NCI-H187 treated with DMSO at 0.1 percent for 48 hours (cell line): Measurements from ENCODE around the gene HNRNPLL.
"Not testable (repeated sequence)": the region's sequence is repeated elsewhere in the genome, so short reads cannot be mapped to it uniquely, and the experiment has no call there.

ENCODE experiments used
- DNase-seq: peaks from one replicate; lab custom pipeline; 2025; lab: John Stamatoyannopoulos, UW

The HNRNPLL gene

DNA sequence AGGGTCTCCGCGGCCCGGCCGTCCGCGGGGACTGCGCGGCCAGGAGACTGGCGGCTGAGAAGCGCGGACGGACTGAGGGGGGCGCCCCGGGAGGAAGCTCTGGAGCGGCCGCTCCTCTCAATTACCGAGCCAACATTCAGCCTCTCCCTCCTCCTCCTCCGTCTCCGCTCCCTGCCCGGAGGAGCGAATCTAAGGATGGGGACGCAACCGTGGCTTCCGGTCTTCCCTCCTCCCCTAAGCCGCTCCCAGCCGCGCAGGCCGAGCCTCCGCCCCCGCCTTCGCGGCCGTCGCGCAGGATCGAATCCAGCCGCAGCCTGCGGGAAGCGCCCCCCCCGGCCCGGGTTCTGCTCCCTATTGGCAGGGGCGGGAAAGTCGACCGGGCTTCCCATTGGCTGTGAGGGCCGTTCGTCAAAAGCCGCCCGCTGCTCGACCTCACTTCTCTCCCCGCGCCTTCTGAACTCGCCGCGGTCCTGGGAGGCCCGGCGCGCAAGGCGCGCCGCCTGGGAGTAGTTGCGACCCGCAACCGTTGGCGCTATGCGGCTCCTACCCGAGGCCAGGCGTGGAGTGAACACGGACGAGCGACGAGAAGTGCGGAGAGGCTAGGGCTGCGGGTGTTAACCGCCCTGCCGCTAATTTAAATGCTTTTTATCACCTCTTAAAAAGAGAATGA is at the start of gene HNRNPLL:
TSS of gene HNRNPLL (minus strand) at position 197 of the 670 bp plus-strand sequence. CDS start 302 bp downstream, outside the sequence.
- peak; percentile 80 for DNase-seq

DNA sequence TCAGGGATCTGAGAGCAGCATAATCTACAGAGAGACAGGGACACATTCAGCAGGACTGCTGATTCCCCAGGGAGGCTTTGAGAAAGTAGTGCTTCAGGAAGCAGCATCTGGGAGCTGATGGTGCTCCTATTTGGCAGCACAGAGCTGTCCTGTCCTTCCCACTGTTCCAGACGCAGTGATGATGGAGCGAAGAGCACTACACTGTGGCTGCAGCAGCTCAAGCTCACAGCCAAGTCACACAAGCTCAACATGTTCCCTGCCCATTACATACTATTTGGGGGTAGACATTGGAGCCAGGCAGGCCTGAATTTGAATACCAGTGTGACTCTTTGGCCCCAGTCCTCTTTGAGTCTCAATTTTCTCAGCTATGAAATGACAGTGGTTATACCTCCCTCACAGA is 48.0 kb upstream of the HNRNPLL start:
- DNase-seq: no peak

DNA sequence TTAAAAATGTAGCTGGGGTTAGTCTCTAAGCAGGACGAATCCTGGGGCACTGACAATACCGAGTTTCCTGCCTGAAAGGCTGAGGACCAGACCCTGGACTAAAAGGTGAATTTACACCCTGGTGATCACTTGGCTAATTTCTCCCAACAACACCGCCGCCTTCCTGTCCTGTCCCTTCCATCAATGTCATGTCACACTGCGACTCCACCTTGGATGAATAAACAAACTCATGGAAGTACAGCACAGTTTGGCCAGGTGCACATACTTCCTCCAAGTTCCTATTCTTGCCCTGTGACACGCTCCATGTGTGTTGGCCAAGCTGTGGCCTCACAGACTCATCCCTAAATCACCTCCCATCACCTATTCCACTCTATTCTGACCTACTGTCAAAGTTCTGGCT is 47.3 kb upstream of the HNRNPLL start:
- no peak for DNase-seq

DNA sequence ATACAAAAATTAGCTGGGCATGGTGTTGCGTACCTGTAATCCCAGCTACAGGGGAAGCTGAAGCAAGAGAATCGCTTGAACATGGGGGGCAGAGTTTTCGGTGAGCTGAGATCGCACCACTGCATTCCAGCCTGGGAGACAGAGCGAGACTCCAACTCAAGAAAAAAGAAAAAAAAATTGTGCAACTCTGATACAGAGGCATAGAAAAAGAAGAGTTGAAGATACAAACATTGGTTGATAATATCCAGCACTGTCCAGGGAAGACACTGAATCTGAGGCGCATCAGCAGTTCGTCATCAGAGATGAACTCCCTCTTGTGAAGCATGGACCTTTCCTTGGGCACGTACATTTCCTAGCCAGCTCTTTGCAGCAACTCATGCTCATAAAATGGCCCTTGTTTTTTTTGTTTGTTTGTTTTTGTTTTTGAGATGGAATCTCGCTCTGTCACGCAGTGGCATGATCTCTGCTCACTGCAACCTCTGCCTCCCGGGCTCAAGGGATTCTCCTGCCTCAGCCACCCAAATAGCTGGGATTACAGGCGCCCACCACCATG is 46.5 kb upstream of the HNRNPLL start:
- DNase-seq: no peak

DNA sequence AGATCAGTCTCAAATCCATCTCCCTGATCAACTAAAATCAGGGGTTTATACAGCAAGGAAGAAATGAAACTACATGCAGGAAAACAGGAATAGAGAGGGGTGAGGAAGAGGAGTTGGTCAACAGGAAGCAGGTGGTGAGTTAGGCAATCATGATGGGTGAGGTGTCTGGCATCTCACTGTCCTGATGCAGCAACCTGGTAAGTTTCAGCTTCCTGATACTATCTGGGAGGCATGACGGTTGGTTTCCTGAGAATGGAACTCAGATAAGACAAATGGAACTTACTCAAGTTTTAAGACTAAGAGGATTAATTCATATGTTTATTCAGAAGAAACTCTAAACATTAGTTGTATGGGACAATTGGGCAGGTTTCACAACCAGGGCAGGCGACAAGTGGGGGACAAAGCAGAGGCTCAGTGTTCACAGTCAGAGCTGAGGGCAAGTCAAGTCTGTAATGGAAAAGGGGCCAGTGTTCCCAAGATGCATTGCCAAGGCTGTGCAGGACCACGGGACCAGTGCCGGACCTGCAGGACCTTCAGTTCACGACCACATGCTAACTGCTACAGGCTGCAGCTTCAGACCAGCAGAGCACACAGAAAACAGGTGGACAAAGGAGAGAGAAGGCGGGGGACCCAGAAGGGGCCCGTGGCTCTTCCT is 45.5 kb upstream of the HNRNPLL start:
- no peak for DNase-seq

DNA sequence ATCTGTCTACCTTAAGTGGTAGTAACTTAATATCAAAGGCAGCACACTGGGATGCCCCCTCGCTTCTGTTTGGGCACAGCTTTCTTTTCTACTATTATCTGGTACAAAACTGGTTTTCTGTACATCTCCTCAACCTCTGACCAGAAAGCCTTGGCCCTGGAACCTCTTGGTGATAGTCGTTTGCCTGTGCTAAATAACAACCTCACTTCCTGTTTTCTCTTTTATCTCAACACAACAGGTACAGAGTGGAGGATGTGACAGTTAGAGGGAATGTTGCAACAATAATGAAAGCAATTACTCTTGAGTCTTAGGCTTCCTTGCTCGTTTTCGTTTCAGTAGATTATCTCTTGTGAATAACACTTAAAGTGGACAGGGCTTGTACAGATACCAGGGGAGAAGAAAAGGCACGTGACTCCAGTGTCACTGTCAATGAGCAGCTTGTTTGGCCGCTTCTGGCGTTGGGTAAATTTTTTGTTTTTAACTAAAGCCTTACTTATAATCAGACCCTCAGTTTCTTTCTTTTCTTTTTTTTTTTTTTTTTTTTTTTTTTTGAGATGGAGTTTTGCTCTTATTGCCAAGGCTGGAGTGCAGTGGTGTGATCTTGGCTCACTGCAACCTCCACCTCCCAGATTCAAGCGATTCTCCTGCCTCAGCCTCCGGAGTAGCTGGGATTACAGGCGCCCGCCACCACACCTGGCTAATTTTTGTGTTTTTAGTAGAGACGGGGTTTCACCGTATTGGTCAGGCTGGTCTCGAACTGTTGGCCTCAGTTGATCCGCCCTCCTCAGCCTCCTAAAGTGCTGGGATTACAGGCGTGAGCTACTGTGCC is 41.2 kb upstream of the HNRNPLL start:
- not testable (repeated sequence) for DNase-seq

DNA sequence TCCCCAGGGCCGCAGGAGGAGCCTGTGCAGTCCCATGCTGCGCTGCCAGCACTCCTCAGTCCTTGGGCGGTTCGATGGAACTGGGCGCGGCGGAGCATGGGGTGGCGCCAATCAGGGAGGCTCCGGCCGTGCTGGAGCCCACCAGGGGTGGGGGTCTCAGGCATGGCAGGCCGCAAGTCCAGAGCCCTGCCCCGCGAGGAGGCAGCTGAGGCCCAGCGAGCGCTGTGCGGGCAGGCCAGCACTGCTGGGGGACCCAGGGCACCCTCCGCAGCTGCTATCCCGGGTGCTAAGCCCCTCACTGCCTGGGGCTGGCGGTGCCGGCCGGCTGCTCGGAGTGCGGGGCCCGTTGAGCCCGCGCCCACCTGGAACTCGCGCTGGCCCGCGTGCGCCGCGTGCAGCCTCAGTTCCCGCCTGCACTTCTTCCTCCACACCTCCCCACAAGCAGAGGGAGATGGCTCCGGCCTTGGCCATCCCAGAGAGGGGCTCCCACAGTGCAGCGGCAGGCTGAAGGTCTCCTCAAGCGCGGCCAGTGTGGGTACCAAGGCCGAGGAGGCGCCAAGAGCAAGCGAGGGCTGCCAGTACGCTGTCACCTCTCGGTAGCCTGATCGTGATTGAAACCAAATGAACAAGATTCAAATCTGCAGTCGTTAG is 40.4 kb upstream of the HNRNPLL start:
- DNase-seq: no peak

DNA sequence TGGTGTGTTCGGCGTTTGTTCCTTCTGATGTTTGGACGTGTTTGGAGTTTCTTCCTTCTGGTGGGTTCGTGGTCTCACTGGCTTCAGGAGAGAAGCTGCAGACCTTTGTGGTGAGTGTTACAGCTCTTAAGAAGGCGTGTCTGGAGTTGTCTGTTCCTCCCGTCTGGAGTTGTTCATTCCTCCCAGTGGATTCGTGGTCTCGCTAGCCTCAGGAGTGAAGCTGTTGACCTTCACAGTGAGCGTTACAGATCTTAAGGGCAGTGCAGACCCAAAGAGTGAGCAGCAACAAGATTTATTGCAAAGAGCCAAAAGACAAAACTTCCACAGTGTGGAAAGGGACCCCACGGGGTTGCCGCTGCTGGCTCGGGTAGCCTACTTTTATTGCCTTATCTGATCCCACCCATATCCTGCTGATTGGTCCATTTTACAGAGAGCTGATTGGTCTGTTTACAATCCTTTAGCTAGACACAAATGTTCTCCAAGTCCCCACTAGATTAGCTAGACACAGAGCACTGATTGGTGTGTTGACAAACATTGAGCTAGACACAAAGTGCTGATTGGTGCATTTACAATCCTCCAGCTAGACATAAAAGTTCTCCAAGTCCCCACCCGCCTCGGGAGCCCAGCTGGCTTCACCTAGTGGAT is 39.8 kb upstream of the HNRNPLL start:
- DNase-seq: not testable (repeated sequence)

DNA sequence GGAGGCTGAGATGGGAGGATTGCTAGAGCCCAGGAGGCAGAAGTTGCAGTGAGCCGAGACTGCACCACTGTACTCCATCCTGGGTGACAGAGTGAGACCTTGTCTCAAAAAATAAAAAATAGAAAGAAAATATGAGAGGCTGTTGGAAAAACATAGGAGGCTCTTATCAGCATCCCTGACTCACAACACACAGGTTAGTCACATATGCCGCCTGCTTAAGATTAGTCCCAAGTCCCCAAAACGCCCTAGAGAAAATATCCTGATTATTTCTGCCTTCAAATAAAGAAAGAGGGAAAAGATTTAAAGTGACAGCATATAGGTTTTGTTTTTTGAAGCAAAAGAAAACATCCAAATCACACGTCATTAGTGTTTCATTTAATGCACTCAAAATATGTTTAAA is 33.3 kb upstream of the HNRNPLL start:
- no peak for DNase-seq

DNA sequence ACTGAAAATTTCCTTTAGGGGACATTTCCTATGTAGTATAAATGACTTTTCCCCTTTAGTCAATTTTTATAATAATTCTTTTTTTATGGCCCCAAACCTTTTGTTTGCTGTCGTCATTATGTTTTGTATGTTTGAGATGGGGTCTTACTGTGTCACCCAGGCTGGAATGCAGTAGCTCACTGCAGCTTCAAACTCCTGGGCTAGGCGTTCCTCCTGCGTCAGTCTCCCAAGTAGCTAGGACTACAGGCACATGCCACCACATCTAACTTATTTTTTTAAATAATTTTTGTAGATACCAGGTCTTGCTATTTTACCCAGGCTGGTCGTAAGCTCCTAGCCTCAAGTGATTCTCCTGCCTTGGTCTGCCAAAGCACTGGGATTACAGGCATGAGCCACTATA is 32.4 kb upstream of the HNRNPLL start:
- DNase-seq: no peak

DNA sequence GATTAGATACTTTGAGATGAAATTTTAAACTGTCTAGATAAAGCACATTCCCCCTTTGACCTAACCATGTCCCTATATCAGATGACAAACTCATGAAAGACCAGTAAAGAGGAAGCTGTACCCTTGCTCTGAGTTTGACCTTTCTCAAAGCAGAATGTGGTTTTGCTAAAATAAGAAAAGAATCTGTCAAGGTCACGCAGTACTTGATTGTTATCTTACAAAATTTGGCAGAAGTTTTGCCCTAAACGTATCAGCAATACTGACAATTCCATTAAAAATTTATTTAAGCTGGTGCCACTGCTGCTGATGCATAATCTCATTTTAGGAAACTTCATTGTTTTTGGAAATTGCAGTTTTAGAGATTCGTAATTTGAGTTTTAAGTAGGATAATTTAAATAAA is 32.0 kb upstream of the HNRNPLL start:
- DNase-seq: no peak

DNA sequence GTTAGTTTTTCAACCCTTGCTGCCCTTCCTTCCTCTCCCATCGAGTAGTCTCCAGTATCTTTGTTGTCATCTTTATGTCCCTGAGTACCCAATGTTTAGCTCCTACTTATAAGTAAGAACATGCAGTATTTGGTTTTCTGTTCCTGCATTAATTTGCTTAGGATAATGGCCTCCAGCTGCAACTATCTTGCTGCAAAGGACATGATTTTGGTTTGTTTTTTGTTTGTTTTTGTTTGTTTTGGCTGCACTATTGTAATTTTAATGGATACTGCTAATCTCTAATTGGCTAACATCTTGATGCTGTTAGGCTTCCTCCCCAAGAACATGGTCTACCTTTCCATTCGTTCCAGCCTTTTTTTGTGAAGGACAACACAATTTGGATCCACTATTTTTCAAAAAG is 31.2 kb upstream of the HNRNPLL start:
- no peak for DNase-seq

DNA sequence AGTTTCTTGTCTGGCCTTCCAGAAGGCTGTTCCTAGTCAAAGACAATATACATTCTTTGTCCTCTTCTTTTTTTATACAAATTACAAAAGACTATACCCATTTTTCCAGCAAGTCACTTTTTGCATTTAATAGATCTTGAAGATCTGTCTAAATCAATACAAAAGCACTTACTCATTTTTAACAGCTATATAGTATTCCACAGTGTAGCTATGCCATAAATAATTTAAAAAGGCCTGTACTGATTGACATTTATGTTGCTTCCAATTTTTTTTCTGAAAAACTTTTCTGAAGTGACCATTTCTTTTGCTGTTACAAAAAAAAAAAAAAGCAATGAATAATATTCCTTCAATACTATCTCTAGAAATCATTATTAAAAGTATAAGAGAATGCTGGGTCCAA is 30.3 kb upstream of the HNRNPLL start:
- no peak for DNase-seq

DNA sequence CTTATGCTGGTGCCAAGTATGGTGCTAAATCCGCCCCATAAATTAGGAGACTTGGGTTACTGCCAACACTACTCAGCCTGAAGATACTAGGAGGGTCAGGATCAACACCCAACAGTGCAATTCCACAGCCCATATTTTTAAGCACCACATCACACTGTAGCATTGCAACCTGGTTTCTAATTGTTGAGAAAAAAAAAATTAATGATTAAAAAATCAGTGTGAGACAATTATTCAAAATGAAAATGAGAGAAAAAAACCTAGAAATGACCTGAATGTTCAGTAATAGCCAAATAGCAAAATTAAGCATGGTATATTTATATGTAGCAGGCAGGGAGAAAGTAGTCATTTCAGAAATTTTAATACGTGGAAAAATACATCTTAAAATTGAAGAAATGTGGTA is 29.2 kb upstream of the HNRNPLL start:
- no peak for DNase-seq

DNA sequence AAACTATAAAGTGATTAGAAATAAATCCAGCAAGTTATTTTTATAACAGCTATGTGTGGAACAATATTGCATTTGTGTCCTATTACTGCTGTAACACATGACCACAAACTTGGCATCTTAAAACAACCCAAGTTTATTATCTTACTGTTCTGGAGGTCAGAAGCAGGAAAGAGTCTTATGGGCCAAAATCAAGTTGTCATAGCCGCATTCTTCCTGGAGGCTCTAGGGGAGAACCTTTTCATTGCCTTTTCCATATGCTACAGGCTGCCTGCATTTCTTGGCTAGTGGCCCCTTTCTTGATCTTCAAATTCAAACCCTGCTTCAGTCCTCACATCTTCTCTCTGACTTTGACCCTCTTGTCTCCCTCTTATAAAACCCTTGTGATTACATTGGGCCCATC is 27.0 kb upstream of the HNRNPLL start:
- no peak for DNase-seq

DNA sequence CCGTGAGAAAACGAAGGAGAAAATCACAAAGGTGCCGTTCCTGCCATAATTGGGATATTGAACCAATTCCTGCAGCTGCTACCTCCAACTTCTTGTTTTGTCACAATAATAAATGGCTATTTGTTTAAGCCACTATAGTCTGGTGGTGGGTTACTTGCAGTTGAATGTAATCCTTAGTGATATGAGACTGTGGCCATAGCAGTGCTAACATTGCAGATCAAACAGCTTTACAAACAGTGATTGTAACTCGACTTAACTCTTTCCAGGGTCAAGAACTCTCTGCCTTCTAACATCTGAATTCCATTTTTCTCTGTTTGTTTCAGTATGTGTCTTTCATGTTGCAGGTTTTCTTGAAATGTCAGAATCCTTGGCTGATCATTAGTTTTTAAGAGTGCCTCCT is 24.7 kb upstream of the HNRNPLL start:
- no peak for DNase-seq

DNA sequence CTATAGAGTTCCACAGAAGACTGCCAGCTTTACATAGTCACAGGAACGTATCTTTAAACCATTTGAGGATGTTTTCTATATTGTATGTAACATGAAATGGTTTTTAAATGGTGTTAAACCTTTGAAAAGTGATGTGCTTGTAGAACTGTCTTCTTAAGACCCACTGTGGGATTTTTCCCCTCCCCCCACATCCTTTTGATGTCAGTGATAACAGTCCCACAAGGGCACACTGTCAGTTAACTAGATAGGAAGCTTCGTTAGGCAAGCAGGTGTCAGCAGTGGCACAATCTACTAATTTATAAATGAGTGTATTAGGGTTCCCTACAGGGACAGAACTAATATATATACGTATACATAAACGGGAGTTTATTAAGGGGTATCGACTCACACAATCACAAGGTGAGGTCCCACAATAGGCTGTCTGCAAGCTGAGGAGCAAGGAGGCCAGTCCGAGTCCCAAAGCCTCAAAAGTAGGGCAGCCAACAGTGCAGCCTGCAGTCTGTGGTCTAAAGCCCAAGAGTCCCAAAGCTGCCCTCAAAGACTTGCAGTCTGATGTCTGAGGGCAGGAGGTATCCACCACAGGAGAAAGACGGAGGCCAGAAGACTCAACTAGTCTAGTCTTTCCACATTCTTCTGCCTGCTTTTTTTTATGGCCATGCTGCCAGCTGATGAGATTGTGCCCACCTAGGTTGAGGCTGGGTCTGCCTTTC is 23.8 kb upstream of the HNRNPLL start:
- DNase-seq: no peak

DNA sequence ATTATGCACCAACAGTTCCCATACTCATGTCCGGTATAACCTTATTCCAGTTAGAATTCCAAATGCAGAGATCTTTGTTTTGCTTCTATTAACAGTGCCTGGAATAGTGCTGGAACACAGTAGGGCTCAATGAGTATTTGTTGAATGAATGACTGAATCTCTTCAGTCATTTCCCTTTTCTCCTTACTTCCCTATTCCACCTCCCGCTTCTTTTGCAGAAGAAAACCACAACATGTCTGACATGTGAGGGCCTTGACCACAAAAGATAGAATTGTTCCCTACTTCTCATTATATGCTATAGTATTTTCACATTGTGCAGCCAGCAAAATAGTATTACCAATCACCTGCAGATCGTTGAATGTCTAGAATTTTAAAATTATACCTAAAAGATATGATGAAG is 19.5 kb upstream of the HNRNPLL start:
- DNase-seq: no peak

DNA sequence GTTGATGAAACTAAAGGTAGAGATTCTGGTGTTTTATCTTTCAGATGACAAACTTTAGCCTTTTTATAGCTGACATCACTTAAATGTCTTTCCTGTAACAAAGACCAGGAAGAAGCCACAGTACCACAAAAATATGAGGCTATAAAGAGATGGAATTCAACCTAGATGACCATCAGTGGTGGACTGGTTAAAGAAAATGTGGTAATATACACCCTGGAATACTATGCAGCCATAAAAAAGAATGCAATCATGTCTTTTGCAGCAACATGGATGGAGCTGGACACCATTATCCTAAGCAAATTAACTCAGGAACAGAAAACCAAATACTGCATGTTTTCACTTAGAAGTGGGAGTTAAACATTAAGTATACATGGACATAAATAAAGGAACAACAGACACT is 18.3 kb upstream of the HNRNPLL start:
- no peak for DNase-seq

DNA sequence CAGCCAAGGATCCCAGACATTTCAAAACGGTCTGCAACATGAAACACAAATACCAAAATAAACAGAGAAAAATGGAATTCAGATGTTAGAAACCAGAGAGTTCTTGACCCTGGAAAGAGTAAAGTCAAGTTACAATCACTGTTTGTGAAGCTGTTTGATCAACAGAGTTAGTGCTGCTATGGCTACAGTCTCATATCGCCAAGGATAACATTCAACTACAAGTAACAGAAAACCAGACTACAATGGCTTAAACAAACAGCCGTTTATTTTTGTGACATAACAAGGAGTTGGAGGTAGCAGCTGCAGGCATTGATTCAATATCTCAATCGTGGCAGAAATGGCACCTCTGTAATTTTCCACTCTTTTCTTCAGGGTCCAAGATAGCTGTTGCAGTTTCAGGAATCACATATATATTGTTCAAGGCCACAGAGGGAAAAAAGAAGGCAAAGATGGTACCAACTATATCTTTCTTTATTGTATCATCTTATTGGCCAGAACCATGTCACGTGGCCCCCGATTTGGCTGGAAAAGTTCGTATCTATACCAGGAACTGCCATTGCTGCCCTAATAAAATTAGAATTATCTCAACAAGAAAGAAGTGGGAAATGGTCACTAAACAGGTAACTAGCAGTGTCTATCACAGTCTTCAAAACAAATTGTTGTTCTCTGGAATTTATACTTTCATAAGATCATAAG is 17.7 kb upstream of the HNRNPLL start:
- no peak for DNase-seq
